H1 (cell line): ENCODE results near the gene RASA1. TPM values are rescaled to one million over a fixed set of nuclear protein-coding genes. Genes with fewer than 3 reads are reported as not detected.

Experiments
- CREB1 ChIP-seq: IDR thresholded peaks from 2 replicates; pipeline ENCODE4 v1.6.1; 2012; ENCODE audit warnings: inconsistent platforms
- JUN ChIP-seq: IDR thresholded peaks from 2 replicates; pipeline ENCODE4 v1.6.1; 2011; ENCODE audit warnings: low read depth, mild to moderate bottlenecking, improper control_type of control experiment, low read length
- POLR2AphosphoS5 ChIP-seq: IDR thresholded peaks from 2 replicates; pipeline ENCODE4 v1.6.1; 2011; ENCODE audit warnings: low read depth, low read length
- RFX5 ChIP-seq: IDR thresholded peaks from 2 replicates; pipeline ENCODE4 v1.6.1; 2011; ENCODE audit warnings: low read depth, low read length, improper control_type of control experiment, borderline replicate concordance
- SIRT6 ChIP-seq: IDR thresholded peaks from one replicate; pipeline ENCODE4 v1.7.1; 2012; ENCODE audit warnings: low read length, inconsistent platforms
- TEAD4 ChIP-seq: IDR thresholded peaks from 2 replicates; pipeline ENCODE4 v1.6.1; 2012; ENCODE audit warnings: low read depth, low read length, inconsistent platforms, mixed read lengths
- polyA plus RNA-seq, 7 experiments: library from polyadenylated mRNA; depleted of rRNA in 3 of 7; stranded (reverse) in 5 of 7; unstranded in 2 of 7; fragments of >200 nt in 5 of 7; fragments of 200-250 nt in 2 of 7; gene quantifications; 1 replicate in 5 of 7; 2 replicates in 1 of 7; 4 replicates in 1 of 7; pipeline versions ENCODE4 v1.2.1 to v1.2.3, GENCODE V29; 2011 to 2013; ENCODE audit warnings: missing spikeins in 2 of 7, mixed read lengths in 2 of 7
- total RNA-seq: library from RNA; stranded (reverse); fragmentation: NEBNext Ultra II Directional; extraction: Animal tissue kit (Norgen Biotek cat#: 25700); gene quantifications from 2 replicates; pipeline ENCODE4 v1.2.1, GENCODE V29; 2021

Gene RASA1
- total and polyA plus RNA-seq, 2 of the 8 experiments (the other 6 are each of a cell fraction or from before 2014, with no cell fraction given): 15.9 to 33.8 TPM

GRCh38 chr5:87241555-87241954 lies 26.1 kb upstream of the RASA1 start (continued):
- TF ChIP-seq JUN (no peak), SIRT6 (no peak), POLR2AphosphoS5 (no peak), TEAD4 (no peak), CREB1 (no peak), RFX5 (no peak)
